HG03439 (cell line): Measurements from ENCODE around the gene TBX3.
"Not testable (repeated sequence)": the region's sequence is repeated elsewhere in the genome, so short reads cannot be mapped to it uniquely, and the experiment has no call there.

Experiments used
- ATAC-seq: cut with Tn5 transposase; IDR thresholded peaks from one replicate; pipeline ENCODE4 v1.9.1; 2021; ENCODE audit warnings: mild to moderate bottlenecking, moderate library complexity; ENCODE audit not compliant: unreplicated experiment

The TBX3 gene

DNA sequence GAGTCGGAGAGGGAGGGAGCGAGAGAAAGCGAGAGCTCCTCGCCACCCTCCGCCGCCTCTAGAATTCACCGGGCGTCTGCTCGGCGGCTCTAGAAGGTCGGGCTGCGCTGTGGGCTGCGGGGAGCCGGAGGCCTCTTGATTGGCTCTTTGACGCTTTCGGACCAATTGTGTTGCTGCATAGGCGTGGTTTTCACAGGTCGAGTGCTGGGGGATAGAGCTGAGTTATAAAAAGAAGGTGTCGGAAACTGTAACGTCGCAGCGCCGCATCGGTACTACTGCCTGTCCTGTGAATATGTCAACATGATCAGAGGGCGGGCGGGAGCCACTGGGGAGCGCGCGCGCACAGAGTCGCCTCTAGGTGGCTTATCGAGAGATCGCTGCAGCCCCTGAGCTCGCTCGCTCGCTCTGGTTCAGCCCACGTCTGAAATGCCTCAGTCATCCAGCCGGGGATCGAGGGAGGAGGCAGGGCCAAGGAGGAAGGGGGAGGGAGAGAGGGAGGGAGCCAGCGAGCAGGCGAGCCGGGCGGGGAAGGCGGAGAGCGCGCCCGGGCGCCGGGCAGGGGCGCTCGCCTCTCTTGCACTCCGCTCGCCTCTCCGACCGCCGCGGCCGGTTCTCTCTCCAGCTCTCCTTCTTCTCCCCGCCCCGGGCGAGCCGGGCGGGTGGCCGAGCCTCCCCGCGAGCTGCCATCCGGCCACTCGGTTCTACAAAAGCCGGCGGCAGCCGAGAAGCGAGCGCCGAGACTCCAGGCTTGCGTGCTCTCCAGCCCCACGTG lies at the start of gene TBX3:
TSS of gene TBX3 (minus strand) at position 78 of the 772 bp plus-strand sequence. CDS start 975 bp downstream, outside the sequence.
- ATAC-seq: no peak

DNA sequence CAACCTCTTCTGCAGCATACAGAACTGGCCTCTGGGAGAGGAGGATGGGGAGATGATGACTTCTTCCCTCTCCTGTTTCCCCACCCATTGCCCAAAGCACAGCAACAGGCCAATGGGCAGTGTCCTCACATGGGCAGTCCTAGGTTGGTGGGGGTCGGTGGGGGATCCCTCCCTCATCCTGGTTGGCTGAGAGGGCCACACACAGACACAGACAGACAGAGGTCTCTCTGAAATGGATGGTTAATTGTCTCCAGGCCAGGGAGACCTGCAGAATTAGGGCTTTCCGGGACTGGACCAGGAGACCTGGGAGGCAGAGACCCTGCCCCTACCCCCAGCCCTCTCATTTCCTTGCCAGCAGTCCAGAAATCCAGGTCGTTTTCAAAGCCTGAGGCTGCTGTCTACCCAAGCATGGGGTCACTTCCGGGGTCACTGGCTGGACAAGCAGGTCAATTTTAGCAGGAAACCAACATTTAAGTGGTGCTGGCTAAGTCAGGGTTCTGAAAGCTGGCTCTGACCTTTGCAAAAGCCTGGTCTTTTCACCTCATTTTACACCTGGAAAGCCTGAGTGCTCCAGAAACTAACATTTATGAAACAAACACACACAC lies 48.6 kb upstream of the TBX3 start:
- no peak for ATAC-seq

DNA sequence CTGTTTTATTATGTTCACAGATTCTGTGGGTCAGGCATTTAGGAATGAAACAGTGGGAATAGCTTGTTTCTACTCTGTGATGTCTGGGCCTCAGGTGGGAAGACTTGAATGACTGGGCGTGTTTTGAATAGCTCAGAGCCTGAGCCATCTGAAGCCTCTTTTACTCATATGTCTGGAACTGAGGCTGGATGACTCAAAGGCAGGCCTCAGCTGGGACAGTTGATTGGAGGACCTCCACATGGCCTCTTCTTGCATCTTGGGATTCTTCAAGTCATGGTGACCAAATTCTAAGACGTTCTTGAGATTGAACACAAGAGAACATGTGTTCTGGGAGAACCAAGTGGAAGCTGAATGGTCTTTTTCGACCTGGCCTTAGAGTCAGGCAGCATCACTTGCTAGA lies 45.8 kb upstream of the TBX3 start:
- no peak for ATAC-seq

DNA sequence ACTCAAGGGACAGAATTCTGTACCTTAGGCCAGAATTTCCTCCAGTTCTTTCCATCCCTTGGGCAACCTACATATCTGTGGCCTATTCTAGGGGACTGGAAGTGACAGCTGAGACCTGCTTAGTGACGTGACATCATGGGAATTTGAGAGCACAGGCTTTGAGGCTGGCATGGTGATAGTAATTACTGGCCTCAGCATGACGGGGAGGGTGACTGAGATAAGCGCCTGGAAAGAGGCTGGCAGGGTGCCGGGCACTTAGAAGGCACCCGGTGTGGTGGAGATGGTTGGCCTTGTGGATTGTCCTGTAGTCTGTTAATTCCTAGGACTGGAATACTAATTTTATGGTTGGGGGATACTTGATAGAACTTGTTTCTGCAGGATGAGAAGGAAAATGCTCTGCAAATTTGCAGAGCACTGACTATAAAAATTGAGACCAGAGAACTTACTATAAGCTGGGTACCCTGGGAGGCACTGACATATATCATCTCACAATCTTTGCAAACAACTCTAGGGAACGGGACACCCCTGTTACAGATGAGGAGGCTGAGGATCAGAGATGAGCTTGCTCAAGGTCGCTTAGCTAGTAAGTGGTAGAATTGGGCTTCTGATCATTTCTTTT lies 42.2 kb upstream of the TBX3 start:
- ATAC-seq: no peak

DNA sequence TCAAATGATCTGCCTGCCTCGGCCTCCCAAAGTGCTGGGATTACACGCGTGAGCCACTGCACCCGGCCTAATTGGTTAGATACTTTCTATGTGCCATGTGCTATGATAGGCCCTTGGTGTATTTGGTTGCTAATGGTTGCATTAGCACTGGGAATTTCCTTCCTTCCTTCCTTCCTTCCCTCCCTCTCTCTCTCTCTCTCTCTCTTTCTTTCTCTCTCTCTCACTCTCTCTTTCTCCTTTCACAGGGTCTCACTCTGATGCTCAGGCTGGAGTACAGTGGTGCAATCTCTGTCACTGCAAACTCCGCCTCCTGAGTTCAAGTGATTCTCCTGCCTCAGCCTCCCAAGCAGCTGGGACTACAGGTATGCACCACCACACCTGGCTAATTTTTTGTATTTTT lies 38.2 kb upstream of the TBX3 start:
- not testable (repeated sequence) for ATAC-seq

DNA sequence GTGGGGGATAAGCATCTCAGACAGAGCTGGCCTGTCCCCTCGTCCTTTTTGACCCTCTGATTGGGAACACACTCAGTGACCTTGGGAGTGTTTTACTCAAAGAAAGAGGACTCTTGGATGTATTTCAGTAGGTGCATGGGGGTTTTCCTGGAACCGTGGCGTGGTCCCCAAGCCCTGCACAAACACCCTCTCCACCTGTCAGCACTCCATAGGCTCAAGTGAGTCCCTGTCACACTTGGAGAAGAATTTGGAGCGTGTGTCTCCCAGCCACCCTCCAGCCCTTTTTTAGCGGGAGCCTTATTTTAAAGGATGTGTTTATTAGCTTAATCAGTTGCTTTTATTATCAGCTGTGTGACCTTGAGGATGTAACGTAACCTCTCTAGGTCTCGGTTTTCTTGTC lies 37.3 kb upstream of the TBX3 start:
- ATAC-seq: no peak

DNA sequence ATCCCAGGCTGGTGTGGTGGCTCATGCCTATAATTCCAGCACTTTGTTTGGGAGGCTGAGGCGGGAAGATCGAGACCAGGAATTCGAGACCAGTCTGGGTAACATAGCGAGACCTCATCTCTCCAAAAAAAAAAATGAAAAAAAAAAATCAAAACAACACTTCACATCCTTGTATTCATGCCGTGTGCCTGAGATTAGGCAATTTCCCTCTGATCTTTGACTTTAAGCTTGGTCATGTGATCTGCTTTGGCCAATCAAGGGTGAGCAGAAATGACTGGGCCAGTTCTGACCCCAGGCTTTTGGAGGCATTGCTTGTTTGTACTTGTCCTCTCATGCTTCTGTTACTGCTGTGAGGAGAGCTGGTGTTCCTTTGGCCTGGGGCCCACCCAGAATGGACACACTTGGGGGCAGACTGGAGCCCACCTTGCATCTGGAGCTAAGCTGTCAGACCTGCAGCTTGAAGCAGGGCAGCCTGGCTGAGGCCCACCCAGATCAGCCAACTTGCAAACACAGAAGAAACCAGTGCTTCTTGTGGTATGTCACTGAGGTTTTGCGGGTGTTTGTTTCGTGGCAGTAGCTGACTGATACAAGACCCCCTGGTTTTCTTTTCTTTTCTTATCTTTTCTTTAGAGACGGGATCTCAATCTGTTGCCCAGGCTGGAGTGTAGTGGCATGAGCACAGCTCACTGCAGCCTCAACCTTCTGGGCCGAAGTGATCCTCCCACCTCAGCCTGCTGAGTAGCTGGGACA lies 29.7 kb upstream of the TBX3 start:
- ATAC-seq: no peak

DNA sequence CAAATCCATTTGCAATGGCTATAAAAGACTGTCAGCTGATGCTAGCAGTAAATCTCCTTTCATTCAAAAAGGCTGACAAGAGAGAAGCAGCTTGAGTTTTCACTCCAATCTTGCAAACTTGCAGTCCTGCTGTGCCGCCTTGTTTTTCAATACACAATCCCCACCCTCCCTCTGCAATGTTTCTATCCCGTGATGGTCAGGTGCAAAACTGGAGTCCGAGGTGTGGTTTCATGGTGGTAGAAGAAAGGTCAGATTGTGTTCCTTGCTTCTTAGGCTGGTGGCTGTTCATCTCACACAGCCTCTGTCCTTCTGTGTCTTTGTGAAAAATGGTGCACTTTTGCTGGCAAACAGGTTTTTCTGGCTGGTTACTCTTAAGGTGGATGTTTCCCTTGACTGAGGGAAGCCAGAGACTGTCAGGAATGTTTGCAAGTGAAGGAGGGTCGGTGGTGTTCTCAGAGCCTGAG lies 27.7 kb upstream of the TBX3 start:
- no peak for ATAC-seq

DNA sequence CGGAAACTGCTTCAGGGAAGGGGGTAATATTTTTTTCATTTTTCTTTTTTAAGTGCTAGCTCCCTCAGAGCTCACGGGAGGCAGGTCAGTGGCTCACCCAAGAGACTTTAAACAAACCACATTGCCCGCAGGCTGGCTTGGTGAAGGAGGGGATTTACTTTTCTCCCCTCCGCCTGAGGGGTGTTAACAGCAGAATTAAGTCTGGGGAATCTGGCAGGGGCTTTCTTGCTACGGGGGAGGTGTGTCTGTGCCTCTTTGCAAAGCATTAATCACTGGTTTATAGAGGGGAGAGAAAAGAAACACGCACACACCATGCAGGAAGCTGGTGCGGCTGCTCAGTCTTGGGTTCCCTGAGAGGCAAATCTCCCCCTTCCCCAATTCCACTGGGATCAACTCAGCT lies 26.2 kb upstream of the TBX3 start:
- ATAC-seq: no peak

DNA sequence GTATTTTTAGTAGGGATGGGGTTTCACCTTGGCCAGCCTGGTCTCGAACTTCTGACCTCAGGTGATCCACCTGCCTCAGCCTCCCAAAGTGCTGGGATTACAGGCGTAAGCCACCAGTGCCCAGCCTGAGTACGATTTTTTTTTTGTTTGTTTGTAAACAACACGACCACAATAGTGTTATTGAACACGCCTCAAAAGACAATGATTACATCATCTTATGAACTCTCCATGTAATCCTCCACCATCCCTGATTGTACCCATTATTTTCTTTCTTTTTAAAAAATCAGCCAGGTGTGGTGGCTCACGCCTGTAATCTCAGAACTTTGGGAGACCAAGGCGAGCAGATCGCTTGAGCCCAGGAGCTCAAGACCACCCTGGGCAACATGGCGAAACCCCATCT lies 25.1 kb upstream of the TBX3 start:
- ATAC-seq: no peak

DNA sequence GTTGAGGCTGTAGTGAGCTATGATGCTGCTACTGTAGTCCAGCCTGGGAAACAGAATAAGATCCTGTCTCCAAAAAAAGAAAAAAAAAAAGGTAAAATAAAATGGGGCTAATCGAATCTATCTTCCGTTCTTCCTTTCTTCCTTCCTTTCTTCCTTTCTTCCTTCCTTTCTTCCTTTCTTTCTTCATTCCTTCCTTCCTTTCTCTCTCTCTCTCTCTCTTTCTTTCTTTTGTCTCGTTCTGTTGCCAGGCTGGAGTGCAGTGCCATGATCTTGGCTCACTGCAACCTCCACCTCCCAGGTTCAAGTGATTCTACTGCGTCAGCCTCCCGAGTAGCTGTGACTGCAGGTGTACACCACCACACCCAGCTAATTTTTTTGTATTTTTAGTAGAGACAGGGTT lies 24.6 kb upstream of the TBX3 start:
- not testable (repeated sequence) for ATAC-seq

DNA sequence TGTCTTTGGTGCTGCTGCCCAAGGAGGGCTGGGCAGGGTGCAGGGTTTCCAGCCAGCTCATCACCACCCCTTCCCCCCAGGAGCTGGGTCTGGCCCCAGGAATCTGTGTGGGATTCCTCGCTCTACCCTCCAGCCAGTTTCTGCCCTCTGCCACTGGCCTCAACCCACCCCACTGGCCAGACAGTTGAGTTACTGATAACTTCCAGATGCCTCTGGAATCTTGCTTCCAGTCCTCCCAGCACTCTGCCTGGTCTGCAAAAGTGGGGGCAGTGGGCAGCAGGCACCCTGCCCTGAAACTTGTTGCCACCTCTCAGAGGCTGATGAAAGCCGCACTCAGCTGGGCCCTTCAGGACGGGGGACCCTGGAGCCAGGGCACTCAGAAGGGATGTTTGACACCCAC lies 20.1 kb upstream of the TBX3 start:
- ATAC-seq: no peak

DNA sequence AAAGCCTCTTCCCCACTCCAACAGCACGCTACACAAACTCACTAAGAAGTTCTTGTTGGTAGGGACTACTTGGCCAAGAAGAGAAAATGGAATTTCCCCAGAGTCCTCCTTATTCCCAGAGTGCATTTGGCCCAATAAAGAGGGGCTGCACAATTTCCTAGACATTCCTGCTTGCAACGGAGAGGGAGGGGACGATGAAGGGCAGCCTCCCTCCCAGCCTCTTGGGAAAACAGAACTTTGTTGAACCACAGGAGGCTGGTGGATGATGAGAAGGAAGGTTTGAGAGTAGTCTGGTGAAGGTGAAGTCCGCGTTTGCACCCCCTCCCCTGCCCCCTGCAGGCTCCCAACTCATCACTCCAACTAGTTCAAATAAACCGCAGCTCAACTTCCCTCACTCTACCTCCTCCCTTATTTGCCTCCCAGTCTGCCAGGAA lies 19.1 kb upstream of the TBX3 start:
- ATAC-seq: no peak

DNA sequence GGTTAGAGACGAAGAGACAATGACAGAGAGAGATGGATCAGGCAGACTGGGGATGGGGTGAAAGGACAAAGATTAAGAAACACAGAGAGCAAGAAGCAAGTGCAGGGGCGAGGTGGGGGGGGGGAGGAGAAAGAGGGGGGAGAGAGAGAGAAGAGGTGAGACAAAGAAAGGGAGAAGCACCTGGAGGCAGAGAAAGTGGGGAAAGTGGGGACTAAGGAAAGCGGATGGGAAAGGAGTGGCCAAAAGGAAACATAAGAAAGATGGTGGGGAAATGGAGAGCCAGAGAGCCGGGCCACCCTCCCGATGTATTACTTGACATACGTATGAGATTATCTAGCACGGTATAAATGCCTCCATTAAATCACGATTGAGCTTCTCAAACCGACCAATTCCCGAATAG lies 18.5 kb upstream of the TBX3 start:
- ATAC-seq: no peak

DNA sequence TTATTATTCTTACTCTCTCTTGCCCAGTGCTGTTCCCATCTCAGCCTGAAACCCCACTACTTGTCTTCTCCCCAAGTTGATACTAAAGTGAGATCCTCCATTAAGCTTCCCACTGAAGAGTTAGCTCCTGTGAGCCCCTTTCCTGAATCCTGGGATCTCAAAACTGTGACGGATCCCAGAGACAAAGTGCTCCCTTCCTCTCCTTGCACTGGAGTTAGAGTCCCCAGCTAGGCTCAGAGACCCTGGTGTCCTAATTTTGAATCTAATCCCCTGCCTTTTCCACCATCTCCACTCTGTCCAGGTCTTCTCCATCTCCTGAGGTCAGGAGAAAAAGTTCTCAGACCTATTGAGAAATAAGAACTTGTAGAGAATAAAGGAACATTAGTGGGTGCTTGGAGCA lies 17.6 kb upstream of the TBX3 start:
- ATAC-seq: no peak

DNA sequence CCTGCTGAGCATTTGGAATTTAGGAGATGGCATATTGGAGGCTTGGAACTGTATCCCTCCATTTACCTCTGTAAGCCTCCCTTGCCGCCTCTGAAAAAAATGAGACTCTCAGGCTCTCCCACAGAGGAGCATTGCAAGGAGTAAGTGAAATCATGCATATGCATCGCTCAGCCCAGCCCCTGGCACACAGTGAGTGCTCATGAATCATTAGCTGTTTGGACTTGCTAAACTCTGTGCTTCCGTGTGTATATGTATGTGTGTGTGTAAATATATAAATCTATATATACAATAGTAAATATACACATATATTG lies 17.1 kb upstream of the TBX3 start:
- no peak for ATAC-seq

DNA sequence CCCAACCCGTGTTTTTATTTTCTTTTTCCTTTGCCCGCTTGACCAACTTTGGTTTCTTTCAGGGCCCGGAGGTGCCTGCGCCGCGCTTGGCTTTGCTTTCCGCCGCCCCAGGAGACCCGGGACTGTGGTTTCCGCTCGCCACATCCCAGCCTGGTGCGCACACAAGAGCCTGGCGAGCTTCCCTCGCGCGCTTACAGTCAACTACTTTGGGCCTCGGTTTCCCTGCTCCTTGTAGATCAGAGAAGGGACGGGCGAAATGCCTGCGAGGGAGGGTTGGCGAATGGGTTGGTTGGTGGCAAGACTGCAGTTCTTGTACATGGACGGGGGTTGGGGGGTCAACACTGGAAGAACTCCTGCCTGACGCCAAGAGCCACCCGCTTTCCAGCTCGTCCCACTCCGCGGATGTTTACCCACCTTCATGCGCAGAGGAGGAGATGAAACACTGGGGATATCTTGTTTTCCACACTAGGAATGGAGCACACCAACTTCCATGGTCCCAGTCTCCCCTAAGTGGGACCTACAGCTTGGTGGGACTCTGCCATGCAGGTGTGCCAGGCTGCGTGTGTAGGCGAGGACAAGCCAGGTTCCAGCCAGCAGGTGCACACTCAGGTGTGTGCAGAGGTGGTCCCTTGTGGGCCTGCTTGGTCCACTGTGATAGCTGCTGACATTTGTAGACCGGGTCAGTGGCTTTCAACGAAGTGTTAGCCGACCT lies 16.6 kb upstream of the TBX3 start:
- ATAC-seq: no peak

DNA sequence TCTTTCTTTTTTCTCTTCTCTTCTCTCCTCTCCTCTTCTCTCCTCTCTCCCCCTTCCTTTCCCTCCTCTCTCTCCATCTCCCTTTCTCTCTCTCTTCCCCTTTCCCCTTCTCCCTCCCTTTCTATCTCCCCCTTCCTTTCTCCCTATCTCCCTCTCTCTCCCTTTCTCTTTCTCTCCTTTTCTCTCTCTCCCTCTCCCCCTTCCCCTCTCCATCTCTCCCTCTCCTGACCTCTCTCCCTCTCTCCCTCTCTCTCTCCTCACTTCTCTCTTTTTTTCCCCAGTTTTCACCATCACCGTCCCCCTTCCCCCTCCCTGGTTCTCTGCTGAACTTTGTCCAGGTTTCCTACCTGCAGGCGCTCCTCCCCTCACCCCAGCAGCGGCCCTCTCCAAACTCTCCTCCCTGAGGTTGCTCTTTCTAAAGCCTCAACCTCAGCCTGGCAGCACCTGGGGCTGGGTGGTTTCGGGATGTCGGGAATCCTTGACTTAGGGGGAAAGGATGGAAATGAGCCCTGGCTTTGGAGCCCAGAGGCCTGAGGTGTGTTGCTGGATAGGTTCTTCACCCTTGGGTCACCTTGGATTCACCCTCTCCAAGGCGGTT lies 14.7 kb upstream of the TBX3 start:
- ATAC-seq: no peak

DNA sequence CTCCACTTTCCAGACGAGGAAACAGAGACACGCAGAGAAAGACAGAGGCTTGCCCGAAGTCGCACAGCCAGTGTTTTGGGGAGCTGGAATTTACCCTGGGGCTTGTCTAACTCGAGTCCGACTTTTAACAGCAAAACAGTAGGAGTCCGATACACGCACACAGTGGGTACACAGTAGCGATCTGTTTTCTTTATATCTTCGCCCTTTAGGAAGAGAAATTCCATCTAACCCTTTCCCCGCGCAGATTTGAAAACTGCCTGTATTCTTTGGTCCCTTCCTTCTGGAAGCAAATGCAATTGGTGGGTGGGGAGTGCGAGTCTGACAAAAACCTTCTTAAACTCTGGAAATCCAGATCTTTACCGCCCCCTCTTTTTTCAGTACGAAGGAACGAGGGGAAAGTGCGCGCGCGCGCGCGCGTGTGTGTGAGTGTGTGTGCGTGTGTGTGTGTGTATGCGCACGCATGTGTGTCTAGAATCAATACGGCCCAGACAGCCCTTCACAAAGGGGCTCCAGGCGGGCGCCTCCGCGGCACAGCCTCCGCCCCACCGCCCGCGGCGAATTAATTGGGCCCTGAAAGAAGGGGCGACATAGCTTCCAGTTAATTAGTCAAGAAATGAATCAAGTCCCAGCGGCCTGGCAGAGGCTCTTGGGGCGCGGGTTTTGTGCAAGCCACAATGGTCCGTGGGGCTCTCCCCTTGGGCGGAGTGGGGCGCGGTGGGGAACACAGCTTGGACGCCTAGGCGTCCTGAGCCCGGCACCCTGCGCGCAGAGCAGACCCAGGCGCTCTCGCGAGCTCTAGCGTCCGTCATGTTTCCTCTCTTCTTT lies 14.0 kb upstream of the TBX3 start:
- no peak for ATAC-seq

DNA sequence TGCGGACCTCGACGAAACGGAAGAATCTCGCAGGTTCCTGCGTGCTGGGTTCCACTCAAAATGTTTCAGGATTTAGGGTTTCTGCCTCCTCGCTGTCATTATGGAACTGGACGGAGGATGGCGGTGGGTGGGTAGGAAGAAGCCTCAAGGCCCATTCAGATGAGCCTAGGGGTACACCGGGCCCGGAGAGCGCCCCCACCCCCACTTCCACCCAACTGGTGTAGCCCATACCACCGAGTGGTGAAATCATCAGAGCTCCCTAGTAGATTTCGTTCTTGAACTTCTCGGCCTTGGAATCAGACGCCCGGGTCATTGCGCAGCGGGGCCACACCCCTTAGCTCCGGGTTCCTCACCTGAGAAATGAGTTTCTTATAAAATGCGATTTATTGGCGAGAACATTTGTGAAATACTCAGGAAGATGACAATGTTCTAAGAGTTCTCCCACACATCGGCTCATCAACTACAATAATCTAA lies 13.3 kb upstream of the TBX3 start:
- no peak for ATAC-seq
